HG03045 (cell line): ENCODE measurements around the gene GIPR.
"Not testable (repeated sequence)": the region's sequence is repeated elsewhere in the genome, so short reads cannot be mapped to it uniquely, and the experiment has no call there.

Experiments used
- ATAC-seq: cut with Tn5 transposase; IDR thresholded peaks from one replicate; pipeline ENCODE4 v1.9.1; 2021; ENCODE audit warnings: mild to moderate bottlenecking, moderate library complexity; ENCODE audit not compliant: unreplicated experiment

GIPR gene

GRCh38 chr19:45667620-45668341 lies at the start of gene GIPR:
Gene GIPR, plus strand, starts transcription at chr19:45668221. Its CDS starts 1,300 bp downstream, at chr19:45669521.
- ATAC-seq, result no peak

- ATAC-seq, result no peak
Measured at GRCh38 chr19:45621389-45621788, 46.6 kb upstream of the GIPR start.

GRCh38 chr19:45621976-45622503 lies 46.0 kb upstream of the GIPR start:
- ATAC-seq, result no peak

- no peak for ATAC-seq
Measured at GRCh38 chr19:45623984-45624383, 44.0 kb upstream of the GIPR start.

GRCh38 chr19:45628219-45628618 lies 39.8 kb upstream of the GIPR start:
- not testable (repeated sequence) for ATAC-seq

- no peak for ATAC-seq
Measured at GRCh38 chr19:45629704-45630103, 38.3 kb upstream of the GIPR start.

- no peak for ATAC-seq
Measured at GRCh38 chr19:45630463-45630862, 37.6 kb upstream of the GIPR start.

GRCh38 chr19:45632468-45633196 lies 35.4 kb upstream of the GIPR start:
- ATAC-seq, result no peak

GRCh38 chr19:45636275-45636674 lies 31.7 kb upstream of the GIPR start:
- no peak for ATAC-seq

- ATAC-seq, result no peak
Measured at GRCh38 chr19:45636902-45637301, 31.1 kb upstream of the GIPR start.

GRCh38 chr19:45637890-45638667 lies 29.9 kb upstream of the GIPR start:
- no peak for ATAC-seq

- ATAC-seq, result no peak
Measured at GRCh38 chr19:45638930-45639729, 28.9 kb upstream of the GIPR start, which contains the start of gene EML2. Gene EML2, minus strand, starts transcription at chr19:45639397. Its CDS starts 21 bp downstream, at chr19:45639376.

GRCh38 chr19:45640849-45641273 lies 27.2 kb upstream of the GIPR start:
- no peak for ATAC-seq

GRCh38 chr19:45641274-45642105 lies 26.5 kb upstream of the GIPR start:
- ATAC-seq, result no peak

GRCh38 chr19:45643024-45643926 lies 24.7 kb upstream of the GIPR start:
- no peak for ATAC-seq

- no peak for ATAC-seq
Measured at GRCh38 chr19:45643927-45644771, 23.9 kb upstream of the GIPR start.

- ATAC-seq, result no peak
Measured at GRCh38 chr19:45645068-45645630, 22.9 kb upstream of the GIPR start.
